ENCODE measurements around the gene BAX. TPM values are rescaled to one million over a fixed set of nuclear protein-coding genes. Genes with fewer than 3 reads are reported as not detected.
A peak's percentile ranks its signal among the peaks of the same experiment; 100 is the strongest.

The BAX gene
- total and polyA plus RNA-seq, 9 of the 15 experiments (the other 6 are each of a cell fraction or from before 2014, with no cell fraction given): 3.2 to 95.4 (median 44.5) TPM

DNA sequence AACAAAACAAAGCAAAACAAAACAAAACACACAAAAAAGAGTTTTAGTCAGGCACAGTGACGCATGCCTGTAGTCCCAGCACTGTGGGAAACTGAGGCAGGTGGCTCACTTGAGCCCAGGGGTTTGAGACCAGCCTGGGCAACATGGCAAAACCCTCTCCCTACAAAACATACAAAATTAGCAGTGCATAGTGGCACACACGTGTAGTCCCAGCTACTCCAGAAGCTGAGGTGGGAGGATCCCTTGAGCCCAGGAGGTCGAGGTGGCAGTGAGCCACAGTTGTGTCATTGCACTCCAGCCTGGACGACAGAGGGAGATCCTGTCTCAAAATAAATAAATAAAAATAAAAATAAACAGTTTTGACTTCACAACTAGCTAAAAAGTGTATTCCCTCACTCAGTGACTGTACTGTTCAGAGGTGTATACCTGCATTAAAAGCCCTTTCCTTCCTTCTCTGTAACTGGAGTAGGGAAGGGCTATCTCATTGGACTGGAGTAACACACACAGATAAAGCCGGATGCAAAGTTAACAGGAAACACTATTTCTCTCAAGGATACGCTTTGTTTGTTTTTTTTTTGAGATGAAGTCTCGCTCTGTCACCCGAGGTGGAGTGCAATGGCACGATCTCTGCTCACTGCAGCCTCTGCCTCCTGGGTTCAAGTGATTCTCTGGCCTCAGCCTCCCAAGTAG lies 3.7 kb upstream of the BAX start (continued):
- TF ChIP-seq, protein P1, sequence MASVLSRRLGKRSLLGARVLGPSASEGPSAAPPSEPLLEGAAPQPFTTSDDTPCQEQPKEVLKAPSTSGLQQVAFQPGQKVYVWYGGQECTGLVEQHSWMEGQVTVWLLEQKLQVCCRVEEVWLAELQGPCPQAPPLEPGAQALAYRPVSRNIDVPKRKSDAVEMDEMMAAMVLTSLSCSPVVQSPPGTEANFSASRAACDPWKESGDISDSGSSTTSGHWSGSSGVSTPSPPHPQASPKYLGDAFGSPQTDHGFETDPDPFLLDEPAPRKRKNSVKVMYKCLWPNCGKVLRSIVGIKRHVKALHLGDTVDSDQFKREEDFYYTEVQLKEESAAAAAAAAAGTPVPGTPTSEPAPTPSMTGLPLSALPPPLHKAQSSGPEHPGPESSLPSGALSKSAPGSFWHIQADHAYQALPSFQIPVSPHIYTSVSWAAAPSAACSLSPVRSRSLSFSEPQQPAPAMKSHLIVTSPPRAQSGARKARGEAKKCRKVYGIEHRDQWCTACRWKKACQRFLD (CRISPR knock-in tag; IDR thresholded peaks at IDR 0.05): peak; percentile 22; the same call in 1 of the 2 replicates
- TF ChIP-seq FOXK2 (conservative IDR thresholded peaks at IDR 0.05 in 1 of 2, IDR thresholded peaks at IDR 0.05 in 1 of 2; ENCODE audit: low read depth in 2 of 2) (peak in 1 of 2 experiments; percentile 33; a peak in 1 of 4 replicates), LEF1 (IDR thresholded peaks at IDR 0.05) (peak; percentile 40), ZNF444 (CRISPR knock-in tag; IDR thresholded peaks at IDR 0.05) (peak; percentile 53; the same call in 1 of the 2 replicates), ZNF174 (CRISPR knock-in tag; IDR thresholded peaks at IDR 0.05) (no peak), RFX5 (IDR thresholded peaks at IDR 0.05; ENCODE audit: low read depth, low read length) (no peak), TCF7 (IDR thresholded peaks at IDR 0.05; ENCODE audit: borderline replicate concordance) (no peak), ETV1 (tag; conservative IDR thresholded peaks at IDR 0.05; ENCODE audit: low read depth) (peak; percentile 86), ETS2 (tag; IDR thresholded peaks at IDR 0.05; ENCODE audit: borderline replicate concordance, poor library complexity, severe bottlenecking) (no peak)
- TF ChIP-seq, protein P2, sequence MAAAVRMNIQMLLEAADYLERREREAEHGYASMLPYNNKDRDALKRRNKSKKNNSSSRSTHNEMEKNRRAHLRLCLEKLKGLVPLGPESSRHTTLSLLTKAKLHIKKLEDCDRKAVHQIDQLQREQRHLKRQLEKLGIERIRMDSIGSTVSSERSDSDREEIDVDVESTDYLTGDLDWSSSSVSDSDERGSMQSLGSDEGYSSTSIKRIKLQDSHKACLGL (CRISPR knock-in tag; IDR thresholded peaks at IDR 0.05; ENCODE audit: borderline replicate concordance, poor library complexity, severe bottlenecking): no peak
- TF ChIP-seq, protein P3, sequence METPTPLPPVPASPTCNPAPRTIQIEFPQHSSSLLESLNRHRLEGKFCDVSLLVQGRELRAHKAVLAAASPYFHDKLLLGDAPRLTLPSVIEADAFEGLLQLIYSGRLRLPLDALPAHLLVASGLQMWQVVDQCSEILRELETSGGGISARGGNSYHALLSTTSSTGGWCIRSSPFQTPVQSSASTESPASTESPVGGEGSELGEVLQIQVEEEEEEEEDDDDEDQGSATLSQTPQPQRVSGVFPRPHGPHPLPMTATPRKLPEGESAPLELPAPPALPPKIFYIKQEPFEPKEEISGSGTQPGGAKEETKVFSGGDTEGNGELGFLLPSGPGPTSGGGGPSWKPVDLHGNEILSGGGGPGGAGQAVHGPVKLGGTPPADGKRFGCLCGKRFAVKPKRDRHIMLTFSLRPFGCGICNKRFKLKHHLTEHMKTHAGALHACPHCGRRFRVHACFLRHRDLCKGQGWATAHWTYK (CRISPR knock-in tag; IDR thresholded peaks at IDR 0.05): 0 out of 2 replicates have a peak, but pooled peaks have one; percentile 17
- TF ChIP-seq, protein P4, sequence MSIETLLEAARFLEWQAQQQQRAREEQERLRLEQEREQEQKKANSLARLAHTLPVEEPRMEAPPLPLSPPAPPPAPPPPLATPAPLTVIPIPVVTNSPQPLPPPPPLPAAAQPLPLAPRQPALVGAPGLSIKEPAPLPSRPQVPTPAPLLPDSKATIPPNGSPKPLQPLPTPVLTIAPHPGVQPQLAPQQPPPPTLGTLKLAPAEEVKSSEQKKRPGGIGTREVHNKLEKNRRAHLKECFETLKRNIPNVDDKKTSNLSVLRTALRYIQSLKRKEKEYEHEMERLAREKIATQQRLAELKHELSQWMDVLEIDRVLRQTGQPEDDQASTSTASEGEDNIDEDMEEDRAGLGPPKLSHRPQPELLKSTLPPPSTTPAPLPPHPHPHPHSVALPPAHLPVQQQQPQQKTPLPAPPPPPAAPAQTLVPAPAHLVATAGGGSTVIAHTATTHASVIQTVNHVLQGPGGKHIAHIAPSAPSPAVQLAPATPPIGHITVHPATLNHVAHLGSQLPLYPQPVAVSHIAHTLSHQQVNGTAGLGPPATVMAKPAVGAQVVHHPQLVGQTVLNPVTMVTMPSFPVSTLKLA (conservative IDR thresholded peaks at IDR 0.05): peak; percentile 42 to 45; a peak in 3 of 4 replicates
